ENCODE data around the gene ZNF33B.

The ZNF33B gene

DNA sequence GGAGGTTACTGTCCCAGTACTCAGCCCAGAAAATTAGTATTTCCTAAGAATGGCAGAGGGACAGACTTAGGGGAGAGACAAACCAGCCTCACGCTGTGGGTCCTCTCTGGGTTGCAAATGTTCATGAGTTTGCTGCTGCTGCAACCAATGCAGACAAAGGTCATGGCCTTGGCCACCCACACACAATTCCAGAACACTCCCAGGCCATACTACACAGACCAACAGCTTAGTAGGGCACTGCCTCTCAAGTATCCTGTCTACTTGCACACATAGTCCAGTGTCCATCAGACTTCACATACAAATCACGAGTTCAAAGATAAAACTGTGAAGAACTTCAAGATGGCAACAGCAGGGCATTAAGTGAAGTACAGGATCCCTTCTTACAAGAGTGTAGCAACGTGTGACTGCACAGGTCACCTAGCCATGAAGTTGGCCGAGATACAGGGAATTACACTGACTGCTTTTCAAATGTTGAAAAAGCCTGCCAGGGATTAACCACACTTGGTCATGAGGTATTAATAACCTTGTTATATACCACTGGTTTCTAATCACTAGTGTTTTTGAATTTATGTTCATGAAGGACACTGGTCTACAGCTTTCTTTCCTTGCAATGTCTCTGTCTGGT is 40.0 kb downstream of the ZNF33B start:
- Histone ChIP-seq H3K4me1 (ENCODE audit: insufficient read depth, low read length) (no peaks in the 10 kb centered on the region), H3K9me3 (ENCODE audit: insufficient read depth, low read length, severe bottlenecking) (peaks cover 15% of the 10 kb centered on the region), H3K79me2 (ENCODE audit: insufficient read depth, low read length) (no peaks in the 10 kb centered on the region), H3K4me2 (ENCODE audit: insufficient read depth, low read length) (no peak overlapping the region), H3K36me3 (ENCODE audit: insufficient read depth, low read length) (peaks cover 31% of the 10 kb centered on the region), H3K4me3 (ENCODE audit: low read depth in 1 of 2, low read length in 2 of 2) (no peak overlapping the region), H3K9ac (ENCODE audit: low read depth, low read length) (no peak overlapping the region), H3K27me3 (ENCODE audit: insufficient read depth, low read length, poor library complexity) (no peaks in the 10 kb centered on the region), H2AFZ (ENCODE audit: low read depth, low read length) (no peak overlapping the region), H3K27ac (ENCODE audit: low read length) (no peak overlapping the region), H4K20me1 (ENCODE audit: insufficient read depth, low read length) (no peaks in the 10 kb centered on the region)
- no peak for TF ChIP-seq CTCF (IDR thresholded peaks at IDR 0.05; ENCODE audit: borderline replicate concordance, extremely low read depth, low read length, poor library complexity, severe bottlenecking)
- TF ChIP-seq EZH2 (IDR thresholded peaks at IDR 0.05; ENCODE audit: borderline replicate concordance, low read depth, low read length, severe bottlenecking): no peak
- no peak for DNase-seq
- ATAC-seq (ENCODE audit: insufficient read depth, low read depth): no peak

GRCh38 chr10:42596196-42596595 is 42.2 kb downstream of the ZNF33B start:
- no peak overlapping the region for H3K4me2 ChIP-seq (ENCODE audit: insufficient read depth, low read length)
- H3K4me3 ChIP-seq (ENCODE audit: low read depth in 1 of 2, low read length in 2 of 2): no peak overlapping the region
- H3K27ac ChIP-seq (ENCODE audit: low read length): no peak overlapping the region
- H2AFZ ChIP-seq (ENCODE audit: low read depth, low read length): no peak overlapping the region
- no peaks in the 10 kb centered on the region for H4K20me1 ChIP-seq (ENCODE audit: insufficient read depth, low read length)
- H3K79me2 ChIP-seq (ENCODE audit: insufficient read depth, low read length): no peaks in the 10 kb centered on the region
- no peak for DNase-seq
- H3K9ac ChIP-seq (ENCODE audit: low read depth, low read length): no peak overlapping the region
- TF ChIP-seq CTCF (IDR thresholded peaks at IDR 0.05; ENCODE audit: borderline replicate concordance, extremely low read depth, low read length, poor library complexity, severe bottlenecking): no peak
- TF ChIP-seq EZH2 (IDR thresholded peaks at IDR 0.05; ENCODE audit: borderline replicate concordance, low read depth, low read length, severe bottlenecking): no peak
- peaks cover 28% of the 10 kb centered on the region for H3K9me3 ChIP-seq (ENCODE audit: insufficient read depth, low read length, severe bottlenecking)
- peaks cover 52% of the 10 kb centered on the region for H3K36me3 ChIP-seq (ENCODE audit: insufficient read depth, low read length)
- no peaks in the 10 kb centered on the region for H3K27me3 ChIP-seq (ENCODE audit: insufficient read depth, low read length, poor library complexity)
- H3K4me1 ChIP-seq (ENCODE audit: insufficient read depth, low read length): no peaks in the 10 kb centered on the region
- ATAC-seq (ENCODE audit: insufficient read depth, low read depth): no peak

DNA sequence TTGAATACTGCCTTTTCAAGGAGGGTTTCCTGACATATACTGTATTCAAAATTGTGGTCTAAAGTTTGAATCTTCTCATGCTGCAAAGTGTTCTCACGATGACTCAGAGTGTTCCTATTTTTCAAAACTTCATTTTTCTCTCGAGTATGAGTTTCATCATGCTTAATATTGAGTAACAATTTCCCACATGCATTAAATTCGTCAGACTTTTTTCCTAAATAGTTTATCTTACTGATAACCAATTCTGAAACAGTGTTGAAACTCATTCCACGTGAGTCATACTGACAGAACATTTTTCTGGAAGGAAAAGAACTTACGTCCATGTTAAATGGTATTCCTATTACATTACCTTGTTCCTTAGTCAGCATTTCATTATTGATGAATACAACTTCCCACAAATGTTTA is 44.1 kb downstream of the ZNF33B start:
- H3K36me3 ChIP-seq (ENCODE audit: insufficient read depth, low read length): peaks cover 56% of the 10 kb centered on the region
- no peaks in the 10 kb centered on the region for H4K20me1 ChIP-seq (ENCODE audit: insufficient read depth, low read length)
- no peak overlapping the region for H2AFZ ChIP-seq (ENCODE audit: low read depth, low read length)
- no peaks in the 10 kb centered on the region for H3K27me3 ChIP-seq (ENCODE audit: insufficient read depth, low read length, poor library complexity)
- H3K4me2 ChIP-seq (ENCODE audit: insufficient read depth, low read length): no peak overlapping the region
- no peaks in the 10 kb centered on the region for H3K4me1 ChIP-seq (ENCODE audit: insufficient read depth, low read length)
- TF ChIP-seq CTCF (IDR thresholded peaks at IDR 0.05; ENCODE audit: borderline replicate concordance, extremely low read depth, low read length, poor library complexity, severe bottlenecking) (no peak), EZH2 (IDR thresholded peaks at IDR 0.05; ENCODE audit: borderline replicate concordance, low read depth, low read length, severe bottlenecking) (no peak)
- no peak for ATAC-seq (ENCODE audit: insufficient read depth, low read depth)
- H3K79me2 ChIP-seq (ENCODE audit: insufficient read depth, low read length): no peaks in the 10 kb centered on the region
- no peak overlapping the region for H3K9ac ChIP-seq (ENCODE audit: low read depth, low read length)
- peaks cover 28% of the 10 kb centered on the region for H3K9me3 ChIP-seq (ENCODE audit: insufficient read depth, low read length, severe bottlenecking)
- DNase-seq: no peak
- no peak overlapping the region for H3K4me3 ChIP-seq (ENCODE audit: low read depth in 1 of 2, low read length in 2 of 2)
- H3K27ac ChIP-seq (ENCODE audit: low read length): no peak overlapping the region

All from DND-41 (cell line).